AG10803 (cell line): ENCODE results near the gene XRCC3.
"Not testable (repeated sequence)": the region's sequence is repeated elsewhere in the genome, so short reads cannot be mapped to it uniquely, and the experiment has no call there.

Experiments used
- DNase-seq: peaks from one replicate; pipeline ENCODE4 v3.0.0; 2010; ENCODE audit warnings: low read depth
- H3K4me3 ChIP-seq: 2 replicates; pipeline ENCODE4 v1.5.1; 2011; ENCODE audit warnings: mild to moderate bottlenecking, low read length, control low read depth
- CTCF ChIP-seq: conservative IDR thresholded peaks from 2 replicates; pipeline ENCODE4 v1.5.1; 2011; ENCODE audit warnings: mild to moderate bottlenecking, low read length, control low read depth, inconsistent platforms

The XRCC3 gene

GRCh38 chr14:103696466-103697071, 18.7 kb downstream of the XRCC3 start:
- no peak overlapping the region for H3K4me3 ChIP-seq
- TF ChIP-seq CTCF, result no peak
- DNase-seq, result peak; percentile 56

GRCh38 chr14:103696070-103696402, 19.2 kb downstream of the XRCC3 start:
- TF ChIP-seq CTCF, result no peak
- DNase-seq, result no peak
- H3K4me3 ChIP-seq, result no peak overlapping the region

GRCh38 chr14:103695296-103696069, 19.8 kb downstream of the XRCC3 start:
- H3K4me3 ChIP-seq, result no peak overlapping the region
- no peak for TF ChIP-seq CTCF
- no peak for DNase-seq

GRCh38 chr14:103694572-103695026, 20.7 kb downstream of the XRCC3 start:
- no peak overlapping the region for H3K4me3 ChIP-seq
- DNase-seq, result no peak
- no peak for TF ChIP-seq CTCF

GRCh38 chr14:103693515-103693914, 21.7 kb downstream of the XRCC3 start:
- no peak for TF ChIP-seq CTCF
- no peak for DNase-seq
- no peak overlapping the region for H3K4me3 ChIP-seq

- H3K4me3 ChIP-seq, result no peak overlapping the region
- no peak for TF ChIP-seq CTCF
- DNase-seq, result no peak
Observed at GRCh38 chr14:103692871-103693270, 22.4 kb downstream of the XRCC3 start.

GRCh38 chr14:103692159-103692558, 23.1 kb downstream of the XRCC3 start:
- TF ChIP-seq CTCF, result no peak
- H3K4me3 ChIP-seq, result no peak overlapping the region
- no peak for DNase-seq

- DNase-seq, H3K4me3 ChIP-seq: not testable (repeated sequence)
Observed at GRCh38 chr14:103691655-103692054, 23.6 kb downstream of the XRCC3 start.
